NCI-H345 (cell line): ENCODE data around the gene HSCB.
A peak's percentile ranks its signal among the peaks of the same experiment; 100 is the strongest.
"Not testable (repeated sequence)": the region's sequence is repeated elsewhere in the genome, so short reads cannot be mapped to it uniquely, and the experiment has no call there.

Experiments
- DNase-seq: peaks from one replicate; lab custom pipeline; 2025; lab: John Stamatoyannopoulos, UW

Gene HSCB

DNA sequence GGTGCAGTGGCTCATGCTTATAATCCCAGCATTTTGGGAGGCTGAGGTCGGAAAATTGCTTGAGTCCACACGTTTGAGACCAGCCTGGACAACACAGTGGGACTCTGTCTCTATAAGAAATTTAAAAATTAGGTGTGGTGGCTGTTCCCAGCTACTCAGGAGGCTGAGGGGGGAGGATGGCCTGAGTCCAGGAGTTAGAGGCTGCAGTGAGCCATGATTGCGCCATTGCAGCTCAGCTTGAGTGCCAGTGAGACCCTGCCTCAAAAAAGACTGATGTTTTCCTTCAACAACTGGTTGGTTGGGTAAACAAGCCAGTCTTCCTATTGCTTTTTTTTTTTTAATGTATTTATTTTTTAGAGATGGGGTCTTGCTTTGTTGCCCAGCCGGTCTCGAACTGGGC is 49.3 kb downstream of the HSCB start:
- no peak for DNase-seq

DNA sequence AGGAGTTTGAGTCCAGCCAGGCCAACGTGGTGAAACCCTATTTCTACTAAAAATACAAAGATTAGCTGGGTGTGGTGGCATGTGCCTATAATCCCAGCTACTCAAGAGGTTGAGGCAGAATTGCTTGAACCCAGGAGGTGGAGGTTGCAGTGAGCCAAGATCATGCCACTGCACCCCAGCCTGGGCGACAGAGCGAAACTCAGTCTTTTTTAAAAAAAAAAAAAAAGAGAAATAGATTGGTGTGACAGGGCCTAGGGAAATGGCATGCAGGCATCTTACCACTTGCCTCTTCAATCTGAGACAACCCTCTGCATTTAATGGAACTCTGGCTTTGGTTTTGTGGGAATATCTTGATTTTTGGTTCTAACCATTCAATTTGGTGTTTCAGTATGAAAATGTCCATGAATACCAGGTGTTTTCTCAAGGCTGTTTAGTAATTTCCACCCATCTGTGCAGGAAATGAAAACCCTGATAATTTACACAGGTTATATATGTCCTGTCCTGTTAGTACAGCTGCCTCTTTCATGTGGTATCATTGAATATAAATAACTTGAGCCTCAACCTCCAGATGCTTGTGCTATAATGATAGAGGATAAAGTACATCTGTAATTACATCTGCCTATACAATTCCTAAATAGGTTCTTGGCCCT is 50.1 kb downstream of the HSCB start:
- DNase-seq = no peak

DNA sequence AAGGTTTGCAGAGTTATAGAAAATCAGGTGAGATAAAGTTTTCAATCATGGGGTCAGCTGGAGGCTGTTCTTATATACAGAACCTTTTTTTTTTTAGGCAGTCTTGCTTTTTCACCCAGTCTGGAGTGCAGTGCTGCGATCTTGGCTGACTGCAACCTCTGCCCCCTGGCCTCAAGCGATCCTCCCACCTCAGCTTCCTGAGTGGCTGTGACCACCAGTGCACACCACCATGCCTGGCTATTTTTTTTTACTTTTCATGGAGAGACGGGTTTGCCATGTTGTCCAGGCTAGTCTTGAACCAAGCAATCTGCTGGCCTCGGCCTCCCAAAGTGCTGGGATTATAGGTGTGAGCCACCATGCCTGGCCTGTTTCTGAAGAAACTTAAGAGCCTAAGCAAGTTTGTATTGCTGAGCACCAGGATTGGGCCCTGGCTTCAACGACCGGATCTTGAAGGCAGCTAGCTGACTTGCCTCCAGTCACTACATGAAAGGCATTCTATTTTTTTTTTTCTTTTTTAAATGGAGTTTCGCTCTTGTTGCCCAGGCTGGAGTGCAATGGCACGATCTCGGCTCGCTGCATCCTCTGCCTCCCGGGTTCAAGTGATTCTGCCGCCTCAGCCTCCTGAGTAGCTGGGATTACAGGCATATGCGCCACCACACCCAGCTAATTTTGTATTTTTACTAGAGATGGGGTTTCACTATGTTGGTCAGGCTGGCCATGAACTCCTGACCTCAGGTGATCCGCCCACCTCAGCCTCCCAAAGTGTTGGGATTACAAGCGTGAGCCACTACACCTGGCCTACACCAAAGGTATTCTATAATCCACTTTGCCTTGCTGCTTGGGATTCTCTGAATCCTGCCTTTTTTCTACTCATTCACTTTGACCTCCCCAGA is 50.9 kb downstream of the HSCB start:
- no peak for DNase-seq

DNA sequence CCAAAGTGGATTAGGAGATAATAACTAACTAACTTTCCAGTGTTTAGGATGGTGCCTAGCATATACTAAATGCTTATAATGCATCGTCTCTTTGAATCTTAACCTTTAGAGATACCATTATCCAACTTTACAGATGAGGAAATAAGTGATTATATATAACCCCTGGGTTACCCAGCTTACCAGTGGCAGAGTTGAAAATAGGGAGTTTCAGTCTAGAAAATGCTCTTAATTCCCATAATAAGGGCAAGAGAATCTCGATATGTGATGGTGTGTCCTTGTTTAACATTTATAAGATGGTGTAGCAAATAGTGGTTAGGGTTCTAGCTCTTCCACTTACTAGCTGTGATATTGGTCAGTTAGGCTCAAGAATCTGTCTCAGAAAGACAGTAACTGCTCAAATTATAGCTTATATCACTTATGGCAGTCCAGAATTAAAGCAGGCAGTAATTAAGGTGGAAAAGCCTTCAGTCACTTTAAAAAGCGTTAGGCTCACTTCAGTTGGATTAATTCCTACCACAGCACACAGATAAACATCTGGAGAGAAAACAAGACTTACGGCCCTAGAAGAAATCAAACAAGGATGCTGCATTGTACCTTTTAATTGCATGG is 52.2 kb downstream of the HSCB start:
- no peak for DNase-seq

DNA sequence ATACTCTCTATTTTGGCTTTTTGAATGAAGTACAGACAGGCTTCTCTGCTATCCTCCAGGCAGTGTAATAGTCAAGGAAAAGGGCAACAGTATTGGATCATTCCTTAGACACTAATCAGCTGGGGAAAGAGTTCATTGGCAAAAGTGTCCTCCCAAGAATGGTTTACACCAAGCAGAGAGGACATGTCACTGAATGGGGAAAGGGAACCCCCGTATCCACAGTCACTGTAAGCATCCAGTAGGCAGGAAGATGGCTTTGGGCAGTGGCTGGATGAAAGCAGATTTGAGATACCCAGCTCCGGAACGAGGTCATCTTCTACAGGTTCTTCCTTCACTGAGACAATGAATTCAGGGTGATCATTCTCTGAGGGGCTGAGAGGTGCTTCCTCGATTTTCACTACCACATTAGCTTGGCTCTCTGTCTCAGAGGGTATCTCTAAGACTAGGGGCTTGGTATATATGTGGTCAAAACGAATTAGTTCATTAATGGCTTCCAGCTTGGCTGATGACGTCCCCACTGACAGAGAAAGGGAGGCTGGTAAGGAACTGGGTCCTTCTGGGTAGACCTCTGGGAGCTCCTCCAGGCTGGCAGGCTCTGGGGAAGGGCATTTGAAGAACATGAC is 53.3 kb downstream of the HSCB start:
- DNase-seq = no peak

DNA sequence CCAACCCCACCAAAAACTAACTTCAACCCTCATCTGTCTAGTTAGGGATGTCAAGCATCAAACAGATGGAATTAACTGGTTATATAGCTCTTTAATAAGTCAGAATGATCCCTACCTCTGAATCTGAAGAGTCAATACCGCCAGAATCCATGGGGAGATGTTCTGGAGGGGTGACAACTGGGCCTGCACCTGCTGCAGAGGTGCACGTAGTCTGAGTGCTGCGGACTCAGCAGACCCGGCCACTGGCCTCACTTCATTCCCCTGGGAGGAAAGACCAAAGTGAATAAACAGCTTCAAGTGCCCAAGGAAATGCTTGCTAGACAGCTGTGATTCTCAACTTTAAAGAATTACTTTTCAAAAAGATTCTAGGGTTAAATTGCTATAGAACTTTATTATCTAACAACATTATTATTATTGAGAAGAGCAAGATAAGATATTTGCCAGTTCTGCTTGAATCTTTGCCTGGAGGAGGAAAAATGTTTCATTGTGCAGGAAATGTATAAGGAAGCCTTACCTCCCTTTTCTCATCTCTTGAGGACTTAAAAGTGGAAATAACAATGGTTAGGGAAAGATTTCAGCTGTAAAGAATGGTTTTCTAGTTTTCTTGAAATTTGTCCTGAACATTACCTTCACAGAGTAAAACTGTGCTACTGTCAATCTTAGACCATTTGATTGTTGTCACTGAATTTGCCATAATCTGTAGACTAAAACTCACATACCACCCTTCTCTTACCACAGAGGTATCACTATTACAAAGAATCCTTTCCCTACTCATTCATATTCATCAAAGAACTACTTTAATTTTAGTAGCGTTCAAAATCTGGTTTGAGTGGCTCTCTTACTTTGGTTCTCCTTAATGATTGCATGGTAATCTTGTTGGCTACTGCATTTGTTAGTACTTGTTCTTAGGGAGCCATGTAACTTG is 54.4 kb downstream of the HSCB start:
- no peak for DNase-seq

DNA sequence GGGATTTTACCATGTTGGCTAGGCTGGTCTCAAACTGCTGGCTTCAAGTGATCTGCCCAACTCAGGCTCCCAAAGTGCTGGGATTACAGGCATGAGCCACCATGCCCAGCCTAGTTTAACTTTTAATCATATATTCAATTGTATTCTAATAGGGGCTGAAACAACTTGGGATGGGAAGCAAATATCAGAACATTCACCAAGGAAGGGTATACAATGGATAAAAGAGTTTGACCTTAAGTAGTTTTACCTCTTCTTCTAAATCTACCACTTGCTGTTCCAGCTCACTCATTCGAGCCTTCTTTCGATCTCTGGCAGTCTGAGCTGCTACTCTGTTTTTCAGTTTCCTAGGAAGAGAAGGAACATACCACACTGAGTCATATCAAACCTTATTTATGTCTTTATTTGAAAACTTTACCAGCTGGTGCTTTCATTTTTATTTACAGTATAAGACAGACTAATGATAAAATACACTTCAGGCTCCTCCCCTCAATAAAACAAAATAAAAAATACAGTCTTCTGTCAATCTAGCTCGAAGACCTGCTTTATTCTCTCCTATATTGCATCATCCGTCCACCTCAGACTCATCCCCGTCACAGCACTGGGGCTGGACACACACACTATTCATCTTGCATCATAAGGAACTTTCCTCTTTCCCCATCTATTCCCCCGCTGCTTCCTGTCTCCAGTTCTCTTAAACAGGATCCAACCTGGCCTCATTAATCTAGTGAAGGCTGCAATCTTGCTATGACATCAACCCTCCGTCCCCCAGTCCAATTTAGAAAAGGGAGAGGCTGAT is 57.2 kb downstream of the HSCB start:
- DNase-seq = peak; percentile 21

DNA sequence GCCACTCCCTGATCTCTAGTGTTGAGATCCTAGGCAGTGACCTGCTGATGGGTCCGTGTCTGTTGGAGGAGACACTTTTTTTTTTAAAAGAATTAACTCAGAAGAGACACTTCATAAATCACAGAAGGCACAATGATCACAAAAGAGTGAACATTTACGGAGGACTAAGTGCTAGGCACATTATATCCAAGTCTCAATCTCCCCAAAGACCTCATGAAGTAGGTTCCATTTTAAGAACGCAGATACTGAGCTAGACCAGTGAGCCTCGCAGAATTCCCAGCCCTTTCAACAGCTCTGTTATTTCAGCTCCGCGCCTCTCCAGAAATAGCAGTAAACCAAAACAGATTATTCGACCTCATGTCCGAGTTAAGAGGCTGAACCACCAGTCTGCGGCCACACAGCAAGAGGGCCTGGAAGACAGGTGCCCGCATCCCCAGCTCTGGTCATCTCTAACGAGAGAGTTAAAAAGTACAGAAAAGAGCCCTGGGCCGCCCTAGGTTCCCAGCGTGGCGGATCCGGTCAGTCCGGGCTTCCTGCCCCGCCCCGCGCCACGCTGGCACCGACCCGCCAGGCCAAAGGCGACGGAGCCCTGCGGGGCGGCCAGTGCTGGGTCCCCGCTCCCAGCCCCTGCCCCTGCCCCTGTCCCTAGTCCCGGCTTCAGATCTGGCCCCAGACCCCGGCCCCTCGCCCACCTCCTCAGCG is 57.9 kb downstream of the HSCB start:
- no peak for DNase-seq

DNA sequence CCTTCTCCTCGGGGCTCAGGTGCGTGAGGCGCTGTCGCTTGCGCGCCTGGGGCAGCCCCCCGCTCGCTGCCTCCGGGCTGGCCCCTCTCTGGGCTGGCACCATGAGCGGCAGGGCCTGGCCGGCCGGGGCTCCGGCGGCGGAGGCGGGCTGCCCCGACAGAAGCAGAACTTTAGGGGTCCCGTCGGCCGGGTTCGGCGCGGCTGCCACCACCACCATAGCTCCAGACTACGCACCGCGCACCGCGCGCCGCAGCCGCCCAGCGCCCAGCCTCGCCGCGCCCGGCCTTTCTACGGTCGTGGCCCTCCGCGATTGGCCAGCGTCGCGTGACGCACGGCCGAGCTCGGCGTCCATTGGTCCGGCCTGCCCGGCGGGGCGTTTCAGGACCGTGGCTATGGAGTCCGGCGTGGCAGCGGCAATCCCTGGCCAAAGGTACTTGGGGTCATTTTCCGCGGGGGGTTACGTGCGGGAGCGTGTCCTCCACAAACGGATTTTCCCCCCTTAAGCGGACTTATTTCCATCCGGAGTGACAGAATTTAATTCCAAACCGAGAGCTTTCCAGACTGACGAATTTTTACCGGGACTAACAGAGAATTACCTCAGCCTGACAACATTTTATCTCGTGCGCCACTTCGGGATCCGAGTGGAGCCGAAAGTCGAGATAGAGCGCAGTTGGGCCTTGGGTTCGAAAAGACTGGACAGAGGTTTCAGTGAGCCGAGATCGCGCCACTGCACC is 58.6 kb downstream of the HSCB start, which contains the start of gene XBP1:
Gene XBP1, minus strand, starts transcription at position 262 of the 734 bp plus-strand sequence.
- peak; percentile 88 for DNase-seq

DNA sequence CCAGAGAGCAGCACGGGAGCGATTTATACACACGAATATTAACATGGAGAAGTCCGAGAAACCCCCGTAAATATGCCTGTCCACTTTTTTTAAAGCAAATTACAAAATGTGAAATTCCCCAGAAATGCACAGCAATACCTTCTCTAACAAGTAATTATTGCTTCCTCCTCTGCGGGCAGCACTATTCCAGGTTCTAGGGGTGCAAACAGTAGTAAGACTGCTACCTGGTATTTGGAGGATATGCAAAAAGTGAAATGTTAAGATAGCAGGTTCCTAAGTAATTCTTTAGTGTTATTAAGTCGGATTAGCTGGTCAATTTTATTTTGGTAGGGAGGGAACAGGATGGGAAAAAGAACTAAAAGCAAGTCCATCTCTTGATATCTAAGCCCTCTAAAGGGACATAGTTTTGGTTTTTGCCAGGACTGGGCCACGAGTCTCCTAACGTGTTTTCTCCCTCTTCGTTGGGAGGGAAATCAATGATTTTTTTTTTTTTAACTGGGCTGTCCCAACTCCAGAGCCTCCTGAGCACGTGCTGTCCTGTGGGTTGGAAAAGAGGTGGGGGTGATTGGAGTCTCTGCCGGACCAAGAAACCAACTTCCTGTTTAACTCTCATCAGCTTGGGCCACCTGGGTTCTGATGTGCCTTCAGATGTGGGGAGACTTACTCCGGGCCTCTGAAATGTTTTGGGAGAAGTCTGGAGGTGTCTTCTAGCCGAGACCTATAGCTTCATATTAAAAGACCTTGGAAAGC is 60.2 kb downstream of the HSCB start:
- DNase-seq = no peak

DNA sequence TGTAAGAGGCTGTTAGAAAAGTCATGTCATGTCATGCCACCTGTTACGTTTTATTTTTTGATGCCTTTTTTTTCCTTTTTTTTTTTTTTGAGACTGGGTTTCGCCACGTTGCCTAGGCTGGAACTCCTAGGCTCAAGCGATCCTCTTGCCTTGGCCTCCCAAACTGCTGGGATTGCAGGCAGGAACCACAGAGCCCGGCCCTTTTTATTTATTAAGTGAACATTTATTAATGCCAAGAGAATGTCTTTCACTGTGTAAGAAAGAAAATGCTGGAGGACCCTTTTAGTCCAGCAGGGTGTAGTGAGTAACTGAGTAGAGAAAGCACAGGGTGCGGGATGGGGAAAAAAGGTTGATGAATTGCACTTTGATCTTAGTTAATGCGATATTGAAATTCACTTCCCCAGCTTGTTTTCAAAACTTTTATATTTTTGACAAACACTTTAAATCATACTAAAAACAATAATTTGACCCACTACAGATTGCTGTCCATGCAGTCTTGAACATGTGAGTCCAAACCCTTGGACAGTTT is 60.8 kb downstream of the HSCB start:
- no peak for DNase-seq

DNA sequence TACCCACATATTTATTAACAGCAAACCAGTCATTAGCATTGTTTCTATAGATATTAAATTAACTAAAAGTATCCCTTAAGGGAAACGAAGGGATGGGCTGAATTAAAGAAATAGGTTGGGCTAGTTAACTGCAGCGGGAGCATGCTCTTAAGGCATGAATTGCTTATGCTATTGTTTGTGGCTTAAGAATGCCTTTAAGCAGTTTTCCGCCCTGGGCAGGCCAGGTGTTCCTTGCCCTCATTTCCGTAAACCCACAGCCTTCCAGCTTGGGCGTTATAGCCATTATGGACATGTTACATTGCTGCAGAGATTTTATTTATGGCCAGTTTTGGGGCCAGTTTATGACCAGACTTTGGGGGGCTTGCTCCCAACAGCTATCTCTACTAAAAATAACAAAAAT is 63.6 kb downstream of the HSCB start:
- DNase-seq = not testable (repeated sequence)
